Measurements from ENCODE around the gene FBXO21. TPM values are rescaled to one million over a fixed set of nuclear protein-coding genes. Genes with fewer than 3 reads are reported as not detected.

Gene FBXO21
- total and polyA plus RNA-seq, 8 donors = 31.3 to 52.4 (median 50.2) TPM

DNA sequence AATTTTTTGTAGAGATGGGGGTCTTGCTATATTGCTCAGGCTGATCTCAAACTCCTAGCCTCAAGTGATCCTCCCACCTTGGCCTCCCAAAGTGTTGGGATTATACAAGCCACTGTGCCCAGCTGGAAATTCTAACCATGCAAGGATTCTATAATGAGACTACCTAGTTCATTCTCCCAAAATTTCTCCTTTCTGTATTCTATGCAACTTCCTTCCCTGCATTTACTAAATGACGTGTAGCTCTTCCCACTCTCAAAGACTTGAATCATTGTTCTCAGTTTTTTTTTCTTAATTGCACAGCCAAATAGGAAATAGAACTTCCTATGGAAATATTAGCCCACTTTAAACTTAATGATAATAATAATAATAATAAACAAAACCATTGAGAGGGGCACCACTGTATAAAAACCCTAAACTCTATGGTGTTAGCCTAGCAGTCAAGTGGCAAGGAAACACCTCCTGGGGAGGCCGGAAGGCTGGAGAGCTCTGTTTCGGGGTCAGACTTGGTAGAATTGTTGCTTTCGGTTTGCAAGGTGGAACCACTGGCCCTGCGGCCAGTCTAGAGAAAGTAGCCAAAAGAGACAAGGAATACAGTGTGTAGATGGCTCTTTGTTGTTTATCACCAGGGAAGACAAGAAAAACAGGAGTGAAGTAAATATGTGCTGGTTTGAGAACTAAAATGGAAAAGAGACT lies 51.1 kb downstream of the FBXO21 start:
- DNase-seq = no peak
- no peaks in the 10 kb centered on the region for H3K9me3 ChIP-seq
- no peak for TF ChIP-seq CTCF (IDR thresholded peaks at IDR 0.05)
- no peaks in the 10 kb centered on the region for H3K27me3 ChIP-seq
- no peak for ATAC-seq
- H3K4me3 ChIP-seq = no peak overlapping the region
- intact Hi-C loops (cut with DNase I) = no loop called here
- no peak overlapping the region for H3K27ac ChIP-seq
- H3K4me1 ChIP-seq = peaks cover 8 to 18% of the 10 kb centered on the region in 2 donors
- H3K36me3 ChIP-seq = peaks cover 0 to under 1% of the 10 kb centered on the region in 2 donors

- Histone ChIP-seq H3K27ac (no peak overlapping the region), H3K36me3 (no peaks in the 10 kb centered on the region), H3K4me3 (no peak overlapping the region), H3K4me1 (peaks cover 0 to 9% of the 10 kb centered on the region in 2 donors), H3K27me3 (no peaks in the 10 kb centered on the region), H3K9me3 (no peaks in the 10 kb centered on the region)
- intact Hi-C loops (cut with DNase I) = no loop called here
- ATAC-seq (no peak), DNase-seq (no peak)
- no peak for TF ChIP-seq CTCF (IDR thresholded peaks at IDR 0.05)
These were observed 55.5 kb downstream of the FBXO21 start for GRCh38 chr12:117134721-117135120.

- Histone ChIP-seq H3K27me3 (no peaks in the 10 kb centered on the region), H3K9me3 (no peaks in the 10 kb centered on the region), H3K27ac (no peak overlapping the region), H3K36me3 (no peaks in the 10 kb centered on the region), H3K4me3 (no peak overlapping the region), H3K4me1 (peaks cover 0 to 9% of the 10 kb centered on the region in 2 donors)
- DNase-seq = no peak
- ATAC-seq = no peak
- no peak for TF ChIP-seq CTCF (IDR thresholded peaks at IDR 0.05)
- intact Hi-C loops (cut with DNase I) = no loop called here
These were observed 56.2 kb downstream of the FBXO21 start for GRCh38 chr12:117134059-117134458.

DNA sequence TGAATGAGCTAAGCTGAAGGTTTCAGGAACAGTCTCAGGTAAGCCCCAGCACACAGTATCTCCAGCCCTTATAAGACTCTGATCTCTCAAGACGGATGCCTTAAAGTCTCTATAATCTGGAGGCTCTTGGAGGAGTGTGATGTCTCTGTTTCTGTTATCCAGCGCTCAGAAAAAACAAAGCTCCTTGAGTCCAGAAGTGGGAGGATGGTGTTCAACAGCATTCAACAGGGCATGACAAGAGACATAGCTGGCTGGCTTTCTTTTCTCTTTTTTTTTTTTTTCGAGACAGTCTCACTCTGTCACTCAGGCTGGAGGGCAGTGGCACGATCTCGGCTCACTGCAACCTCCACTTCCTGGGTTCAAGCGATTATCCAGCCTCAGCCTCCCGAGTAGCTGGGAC lies 59.5 kb downstream of the FBXO21 start:
- ATAC-seq (no peak), DNase-seq (no peak)
- no peaks in the 10 kb centered on the region for H3K9me3 ChIP-seq
- no peak for TF ChIP-seq CTCF (IDR thresholded peaks at IDR 0.05)
- no peaks in the 10 kb centered on the region for H3K36me3 ChIP-seq
- H3K27ac ChIP-seq = no peak overlapping the region
- no peaks in the 10 kb centered on the region for H3K27me3 ChIP-seq
- H3K4me3 ChIP-seq = no peak overlapping the region
- intact Hi-C loops (cut with DNase I) = no loop called here
- H3K4me1 ChIP-seq = peaks cover 0 to 9% of the 10 kb centered on the region in 2 donors

- no peaks in the 10 kb centered on the region for H3K36me3 ChIP-seq
- intact Hi-C loops (cut with DNase I) = no loop called here
- H3K9me3 ChIP-seq = no peaks in the 10 kb centered on the region
- DNase-seq (no peak), ATAC-seq (no peak)
- H3K27me3 ChIP-seq = no peaks in the 10 kb centered on the region
- H3K4me3 ChIP-seq = no peak overlapping the region
- TF ChIP-seq CTCF (IDR thresholded peaks at IDR 0.05) = no peak
- H3K27ac ChIP-seq = no peak overlapping the region
- H3K4me1 ChIP-seq = peaks cover 0 to 7% of the 10 kb centered on the region in 2 donors
These were observed 60.9 kb downstream of the FBXO21 start for GRCh38 chr12:117129391-117129790.
